SK-N-SH treated with all-trans-retinoic acid at 6 μM for 48 hours (cell line): ENCODE data around the gene SDR42E1.
"Not testable (repeated sequence)": the region's sequence is repeated elsewhere in the genome, so short reads cannot be mapped to it uniquely, and the experiment has no call there.

Experiments used
- ATAC-seq: fragments of 200-7000 bp; cut with Tn5 transposase; 3 replicates; pipeline ENCODE4 v1.9.1; 2020; ENCODE audit warnings: mild to moderate bottlenecking, moderate library complexity
- ARNTL ChIP-seq: fragments of 450-650 bp; formaldehyde crosslinking; IDR thresholded peaks from 2 replicates; pipeline ENCODE4 v1.5.0; 2020; ENCODE audit warnings: low read depth, mild to moderate bottlenecking, moderate library complexity, borderline replicate concordance
- BACH2 ChIP-seq: fragments of 250-450 bp; sonication (Bioruptor Pico); IDR thresholded peaks from 2 replicates; pipeline ENCODE4 v1.9.0; 2021; ENCODE audit warnings: mild to moderate bottlenecking, borderline replicate concordance
- CREB5 ChIP-seq: fragments of 250-450 bp; sonication (Bioruptor Pico); IDR thresholded peaks from 2 replicates; pipeline ENCODE4 v1.5.1; 2020; ENCODE audit warnings: low read depth, mild to moderate bottlenecking, moderate library complexity
- CSDC2 ChIP-seq: fragments of 250-450 bp; sonication (Bioruptor Pico); IDR thresholded peaks from 2 replicates; pipeline ENCODE4 v1.5.0; 2020; ENCODE audit warnings: mild to moderate bottlenecking, moderate library complexity
- CSRNP3 ChIP-seq: fragments of 250-450 bp; sonication (Bioruptor Pico); IDR thresholded peaks from 2 replicates; pipeline ENCODE4 v1.5.1; 2021; ENCODE audit warnings: mild to moderate bottlenecking, moderate library complexity
- ESRRG ChIP-seq: fragments of 250-450 bp; sonication (Bioruptor Pico); IDR thresholded peaks from 2 replicates; pipeline ENCODE4 v1.6.1; 2021; ENCODE audit warnings: mild to moderate bottlenecking
- GLIS3 ChIP-seq: fragments of 250-450 bp; sonication (Bioruptor Pico); IDR thresholded peaks from 2 replicates; pipeline ENCODE4 v1.5.0; 2020; ENCODE audit warnings: mild to moderate bottlenecking, moderate library complexity
- ISL1 ChIP-seq: fragments of 250-450 bp; sonication (Bioruptor Pico); IDR thresholded peaks from 2 replicates; pipeline ENCODE4 v2.1.2; 2022; ENCODE audit warnings: mild to moderate bottlenecking, moderate library complexity
- OSR1 ChIP-seq: fragments of 250-450 bp; sonication (Bioruptor Pico); IDR thresholded peaks from 2 replicates; pipeline ENCODE4 v1.8.0; 2022; ENCODE audit warnings: moderate library complexity, mild to moderate bottlenecking, inconsistent platforms
- PATZ1 ChIP-seq: fragments of 250-450 bp; sonication (Bioruptor Pico); IDR thresholded peaks from 2 replicates; pipeline ENCODE4 v1.8.0; 2020; ENCODE audit warnings: mild to moderate bottlenecking, moderate library complexity, borderline replicate concordance
- RARB ChIP-seq: fragments of 250-450 bp; sonication (Bioruptor Pico); IDR thresholded peaks from 2 replicates; pipeline ENCODE4 v1.8.0; 2021; ENCODE audit warnings: mild to moderate bottlenecking, moderate library complexity
- SNAI2 ChIP-seq: fragments of 250-450 bp; sonication (Bioruptor Pico); IDR thresholded peaks from 2 replicates; pipeline ENCODE4 v1.5.0; 2020; ENCODE audit warnings: mild to moderate bottlenecking, moderate library complexity
- TCF4 ChIP-seq: fragments of 250-450 bp; sonication (Bioruptor Pico); IDR thresholded peaks from 2 replicates; pipeline ENCODE4 v1.8.0; 2021; ENCODE audit warnings: mild to moderate bottlenecking, moderate library complexity, borderline replicate concordance
- TOX ChIP-seq: fragments of 250-450 bp; sonication (Bioruptor Pico); IDR thresholded peaks from 2 replicates; pipeline ENCODE4 v1.8.0; 2021; ENCODE audit warnings: mild to moderate bottlenecking, moderate library complexity, borderline replicate concordance
- TSHZ2 ChIP-seq: fragments of 250-450 bp; sonication (Bioruptor Pico); IDR thresholded peaks from 2 replicates; pipeline ENCODE4 v1.5.0; 2020; ENCODE audit warnings: mild to moderate bottlenecking, moderate library complexity
- ZC3H10 ChIP-seq: fragments of 250-450 bp; sonication (Bioruptor Pico); IDR thresholded peaks from 2 replicates; pipeline ENCODE4 v1.5.1; 2021; ENCODE audit warnings: mild to moderate bottlenecking, moderate library complexity
- ZFP3 ChIP-seq: fragments of 250-450 bp; sonication (Bioruptor Pico); IDR thresholded peaks from 2 replicates; pipeline ENCODE4 v1.5.0; 2020; ENCODE audit warnings: mild to moderate bottlenecking, moderate library complexity
- ZFP30 ChIP-seq: fragments of 450-650 bp; formaldehyde crosslinking; IDR thresholded peaks from 2 replicates; pipeline ENCODE4 v1.5.0; 2022; ENCODE audit warnings: mild to moderate bottlenecking, moderate library complexity
- ZNF565 ChIP-seq: fragments of 450-650 bp; formaldehyde crosslinking; conservative IDR thresholded peaks from 2 replicates; pipeline ENCODE4 v1.5.0; 2020; ENCODE audit warnings: low read depth, mild to moderate bottlenecking, moderate library complexity
- ZNF70 ChIP-seq: fragments of 450-650 bp; formaldehyde crosslinking; IDR thresholded peaks from 2 replicates; pipeline ENCODE4 v1.5.0; 2020; ENCODE audit warnings: mild to moderate bottlenecking, moderate library complexity
- ZNF8 ChIP-seq: fragments of 450-650 bp; formaldehyde crosslinking; IDR thresholded peaks from 2 replicates; pipeline ENCODE4 v1.5.0; 2020; ENCODE audit warnings: mild to moderate bottlenecking, moderate library complexity

SDR42E1 gene

GRCh38 chr16:82016263-82016662 is 5.0 kb upstream of the SDR42E1 start:
- ATAC-seq, result 0 out of 3 replicates have a peak, but pooled peaks have one; percentile 48
- TF ChIP-seq ZFP30 (CRISPR knock-in tag) (no peak), TOX (no peak)

- no peak for ATAC-seq
- TF ChIP-seq ZFP30 (CRISPR knock-in tag) (no peak), CREB5 (CRISPR knock-in tag) (no peak), TOX (no peak), PATZ1 (CRISPR knock-in tag) (no peak), ESRRG (CRISPR knock-in tag) (no peak), ISL1 (CRISPR knock-in tag) (no peak), ZNF70 (no peak), BACH2 (CRISPR knock-in tag) (no peak), ZNF8 (CRISPR knock-in tag) (no peak), OSR1 (CRISPR knock-in tag) (no peak), GLIS3 (no peak)
- TF ChIP-seq, all 23 proteins: peak for 0
Measured at GRCh38 chr16:82013139-82013538, 1.9 kb upstream of the SDR42E1 start.

GRCh38 chr16:82010649-82011048 is 621 bp downstream of the SDR42E1 start:
- no peak for ATAC-seq
- TF ChIP-seq ZNF8 (CRISPR knock-in tag), result no peak
- TF ChIP-seq CSRNP3 (CRISPR knock-in tag), result no peak
- no peak for TF ChIP-seq ARNTL (CRISPR knock-in tag)
- no peak for TF ChIP-seq OSR1 (CRISPR knock-in tag)
- TF ChIP-seq ZFP3 (CRISPR knock-in tag), result no peak
- TF ChIP-seq BACH2 (CRISPR knock-in tag), result no peak

- not testable (repeated sequence) for ATAC-seq
Measured at GRCh38 chr16:82009789-82010188, 1.5 kb downstream of the SDR42E1 start.

GRCh38 chr16:82008957-82009592 is 2.2 kb downstream of the SDR42E1 start:
- no peak for TF ChIP-seq CSRNP3 (CRISPR knock-in tag)
- no peak for TF ChIP-seq GLIS3
- no peak for TF ChIP-seq RARB (CRISPR knock-in tag)
- no peak for TF ChIP-seq ISL1 (CRISPR knock-in tag)
- no peak for TF ChIP-seq SNAI2
- TF ChIP-seq CREB5 (CRISPR knock-in tag), result no peak
- TF ChIP-seq TCF4 (CRISPR knock-in tag), result no peak
- TF ChIP-seq PATZ1 (CRISPR knock-in tag), result no peak
- no peak for TF ChIP-seq ZC3H10 (CRISPR knock-in tag)
- no peak for TF ChIP-seq CSDC2 (CRISPR knock-in tag)
- TF ChIP-seq OSR1 (CRISPR knock-in tag), result no peak
- no peak for TF ChIP-seq ZFP3 (CRISPR knock-in tag)
- TF ChIP-seq ZNF565 (CRISPR knock-in tag), result no peak
- no peak for TF ChIP-seq TSHZ2 (CRISPR knock-in tag)
- TF ChIP-seq ZNF70, result no peak
- no peak for TF ChIP-seq TOX

More at GRCh38 chr16:82008957-82009592, 2.2 kb downstream of the SDR42E1 start:
- no peak for ATAC-seq
